Left hindlimb (tissue), 1 donor: Measurements from ENCODE around the gene C22orf42.

Experiments used
- DNase-seq: peaks from one replicate; pipeline ENCODE4 v3.0.0-alpha.2; 2018

C22orf42 gene

DNA sequence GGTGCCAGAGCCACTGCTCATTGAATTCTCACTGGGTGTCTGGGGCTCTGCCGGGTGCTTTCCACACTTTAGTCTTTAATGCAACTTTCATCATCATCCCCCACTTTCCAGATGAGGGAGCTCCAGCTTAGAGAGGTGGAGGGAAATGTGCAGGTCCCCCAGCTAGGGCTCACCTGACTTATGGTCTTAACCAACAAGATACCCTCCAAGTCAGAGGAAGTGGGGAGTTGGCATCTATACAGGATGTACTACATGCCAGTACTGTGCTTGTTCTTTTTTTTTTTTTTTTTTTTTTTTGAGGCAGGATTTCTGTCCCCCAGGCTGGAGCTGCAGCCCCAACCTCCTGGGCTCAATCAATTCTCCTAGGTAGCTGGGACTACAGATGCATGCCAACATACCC lies 26.3 kb downstream of the C22orf42 start:
- DNase-seq: no peak

DNA sequence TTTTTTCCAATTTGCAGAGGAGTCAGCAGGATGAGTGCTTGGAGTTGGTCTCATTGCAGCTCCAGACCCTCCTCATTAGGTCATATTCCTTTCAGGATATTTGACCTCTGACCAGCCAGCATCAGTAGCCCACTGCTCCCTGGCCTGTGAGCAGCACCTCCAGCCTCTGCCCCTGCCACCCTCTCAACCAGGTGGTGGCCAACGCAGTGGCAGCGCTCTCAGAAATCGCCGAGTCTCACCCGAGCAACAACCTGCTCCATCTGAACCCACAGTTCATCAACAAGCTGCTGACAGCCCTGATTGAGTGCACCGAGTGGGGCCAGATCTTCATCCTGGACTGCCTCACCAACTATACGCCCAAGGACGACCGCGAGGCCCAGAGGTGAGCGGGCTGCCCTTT lies 27.0 kb downstream of the C22orf42 start:
- DNase-seq: no peak

DNA sequence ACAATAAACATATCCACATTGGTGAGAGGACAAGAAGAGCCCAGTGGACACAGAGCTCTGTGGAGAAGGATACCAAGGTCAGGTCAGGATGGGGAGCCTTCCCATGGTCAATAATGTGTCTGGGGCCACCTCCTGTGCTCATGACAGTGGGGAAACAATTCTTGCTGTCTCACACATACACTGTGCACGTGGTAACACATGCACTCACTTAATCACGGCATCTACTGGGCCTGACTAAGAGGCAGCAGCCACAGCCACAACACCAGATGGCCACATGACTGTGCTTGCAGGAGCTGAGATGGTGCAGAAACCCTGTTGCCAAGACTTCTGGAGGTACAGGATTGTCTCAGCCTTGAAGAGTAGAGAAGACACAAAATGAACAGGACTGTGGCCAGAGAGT lies 28.6 kb downstream of the C22orf42 start:
- no peak for DNase-seq

DNA sequence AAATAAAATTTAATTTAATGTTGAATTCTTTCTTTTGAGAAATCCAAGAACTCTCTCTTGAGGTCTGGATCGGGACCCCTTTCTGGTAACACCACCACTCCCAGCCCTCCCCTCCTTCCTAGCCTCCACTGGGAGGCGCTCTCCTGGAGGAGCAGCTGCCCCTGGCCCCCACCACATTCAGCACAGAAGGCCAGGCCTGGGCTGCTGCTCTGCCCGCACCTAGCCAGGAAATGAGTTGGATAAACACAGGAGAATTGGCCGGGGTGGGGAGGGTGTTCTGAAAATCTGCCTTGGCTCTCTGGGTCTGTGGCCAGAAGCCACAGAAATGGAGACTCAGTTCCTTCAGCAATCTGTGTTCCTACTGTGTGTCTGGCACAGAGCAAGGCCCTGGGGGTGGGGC lies 31.2 kb downstream of the C22orf42 start:
- DNase-seq: no peak

DNA sequence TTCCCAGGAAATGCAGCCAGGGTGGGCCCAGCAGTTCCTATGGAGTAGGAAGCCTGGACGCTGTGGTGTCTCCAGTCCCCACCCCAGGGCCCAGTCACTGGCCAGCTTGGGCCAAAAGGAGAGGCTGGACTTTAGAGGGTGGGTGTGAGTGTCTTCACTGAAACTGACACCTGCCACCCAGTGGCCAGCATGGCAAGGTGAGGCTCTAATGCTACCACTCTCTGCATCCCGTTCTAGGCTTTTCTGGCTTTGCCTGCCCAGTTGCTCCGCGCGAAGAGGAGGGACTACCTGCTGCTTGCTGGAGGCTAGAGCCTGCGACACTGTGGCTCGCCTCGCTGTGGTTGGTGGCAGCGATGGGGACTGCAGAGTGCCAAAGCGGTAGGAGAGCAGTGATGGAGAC lies 35.4 kb downstream of the C22orf42 start:
- no peak for DNase-seq

DNA sequence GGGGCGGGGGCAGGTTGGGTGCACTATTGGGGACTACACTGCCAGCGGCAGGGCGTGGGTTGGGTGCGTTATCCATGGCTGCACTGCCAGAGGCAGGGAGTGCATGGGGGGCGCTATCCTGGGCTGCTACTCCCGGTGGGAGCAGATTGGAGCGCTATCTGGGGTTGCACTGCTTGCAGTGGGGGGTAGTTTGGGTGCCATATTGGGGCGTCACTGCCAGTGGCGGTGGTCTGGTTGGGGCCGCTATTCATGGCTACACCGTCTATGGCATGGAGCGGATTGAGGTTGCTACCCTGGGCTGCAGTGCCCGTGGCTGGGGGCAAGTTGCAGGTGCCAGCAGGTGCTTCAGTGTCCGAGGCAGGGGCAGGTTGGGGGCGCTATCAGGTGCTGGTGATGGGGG lies 36.2 kb downstream of the C22orf42 start:
- DNase-seq: no peak

DNA sequence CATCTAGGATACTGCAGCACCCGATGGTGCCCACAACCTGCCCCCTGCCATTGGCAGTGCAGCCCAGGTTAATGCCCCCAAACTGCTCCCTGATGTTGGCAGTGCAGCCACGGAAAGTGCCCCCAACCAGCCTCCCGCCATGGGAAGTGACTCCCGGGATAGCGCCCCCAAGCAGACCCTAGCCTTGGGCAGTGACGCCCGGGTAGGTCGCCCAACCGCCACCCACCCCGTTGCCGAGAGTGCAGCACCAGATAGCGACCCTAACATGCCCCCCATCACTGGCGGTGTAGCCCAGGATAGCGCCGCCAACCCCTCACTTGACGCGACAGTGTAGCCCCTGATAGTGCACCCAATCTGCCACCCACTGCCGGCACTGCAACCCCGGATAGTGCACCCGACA lies 38.5 kb downstream of the C22orf42 start:
- no peak for DNase-seq

DNA sequence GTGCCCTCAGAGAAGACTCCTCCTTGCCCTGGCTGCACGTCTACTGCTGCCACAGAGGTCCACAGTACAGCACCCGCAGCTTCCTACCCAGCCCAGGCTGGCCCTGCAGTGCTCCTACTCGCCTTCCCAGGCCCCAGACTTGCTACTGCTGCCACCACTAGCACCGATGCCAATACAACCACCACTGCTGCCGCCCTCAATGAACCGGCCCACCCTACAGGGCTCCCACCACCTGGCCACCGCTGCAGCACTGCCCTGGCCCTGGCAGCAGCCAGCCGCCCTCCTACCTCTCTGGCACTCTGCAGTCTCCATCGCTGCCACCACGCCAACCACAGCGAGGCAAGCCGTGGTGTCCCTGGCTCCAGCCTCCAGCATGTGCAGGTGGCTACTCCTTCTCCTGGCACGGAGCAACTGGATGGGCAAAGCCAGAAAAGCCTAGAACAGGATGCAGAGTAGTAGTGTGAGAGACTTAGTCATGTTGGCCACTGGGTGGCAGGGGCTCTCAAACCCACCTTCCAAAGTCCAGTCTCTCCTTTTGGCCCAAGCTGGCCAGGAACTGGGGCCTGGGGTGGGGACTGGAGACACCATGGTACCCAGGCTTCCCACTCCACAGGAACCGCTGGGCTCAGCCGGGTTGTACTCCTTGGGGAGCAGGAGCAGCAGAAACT lies 39.4 kb downstream of the C22orf42 start:
- no peak for DNase-seq

DNA sequence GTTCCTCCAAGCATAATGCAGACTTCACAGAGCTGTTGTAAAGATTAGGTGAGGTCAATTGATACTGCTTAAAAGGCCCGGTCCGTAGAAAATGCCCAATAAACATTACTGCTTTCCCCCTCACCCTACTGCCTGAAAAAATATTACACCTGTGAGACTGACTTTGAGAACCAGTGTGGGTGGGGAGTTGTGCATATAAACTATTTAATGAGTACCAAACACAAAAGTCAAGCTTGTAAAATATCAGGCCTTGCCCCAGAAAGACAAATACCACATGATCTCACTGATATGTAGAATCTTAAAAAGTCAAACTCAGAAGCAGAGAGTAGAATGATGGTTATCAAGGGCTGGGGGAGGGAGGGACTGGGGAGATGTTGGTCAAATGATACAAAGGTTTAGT lies 46.7 kb downstream of the C22orf42 start:
- no peak for DNase-seq

DNA sequence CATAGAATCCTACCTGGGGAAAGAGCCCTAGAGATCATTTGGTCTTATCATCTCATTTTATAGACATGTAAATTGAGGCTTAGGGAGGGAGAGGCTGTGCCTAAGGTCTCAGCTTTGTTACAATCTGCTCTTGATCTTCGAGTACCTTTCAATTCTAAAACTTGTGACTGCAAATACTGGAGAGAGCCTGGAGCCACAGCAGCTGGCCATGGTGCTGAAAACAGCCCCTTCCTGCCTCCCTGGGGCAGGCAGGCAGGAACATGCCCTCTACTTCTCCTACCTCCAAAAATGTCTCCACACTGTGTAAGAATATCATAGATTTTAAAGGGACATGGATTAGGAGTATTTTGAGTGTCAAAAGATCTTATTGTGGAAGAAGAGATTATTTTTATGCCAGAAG lies 52.2 kb downstream of the C22orf42 start:
- DNase-seq: no peak

DNA sequence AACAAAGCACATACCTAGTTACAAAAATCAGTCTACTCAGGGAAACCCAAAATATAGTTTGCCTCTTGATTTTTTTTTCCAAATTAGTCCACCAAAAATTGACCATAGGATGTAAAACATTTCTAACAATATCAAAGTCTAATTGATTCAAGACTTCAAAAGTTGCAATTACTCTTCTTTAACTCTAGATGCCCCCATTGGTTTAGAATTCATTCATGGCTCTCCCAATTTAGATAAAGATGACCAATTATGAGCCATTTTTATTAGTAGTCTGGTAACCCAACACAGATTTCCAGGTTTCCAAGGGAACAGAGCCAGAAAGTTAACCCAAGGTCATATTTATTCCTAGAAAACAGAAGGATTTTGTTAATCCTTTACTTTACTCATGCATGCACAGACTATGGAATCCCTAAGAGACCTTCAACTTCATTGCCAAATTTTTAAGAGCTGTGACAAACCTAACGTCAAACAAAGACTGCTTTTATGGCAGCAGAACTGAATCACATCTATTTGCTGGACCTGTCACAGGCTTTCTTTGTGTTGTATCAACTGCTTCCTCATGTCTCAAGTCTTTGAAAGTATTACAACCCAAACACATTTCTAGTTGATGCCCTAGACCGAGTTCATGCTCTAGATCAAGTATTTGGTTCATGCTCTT lies 55.3 kb downstream of the C22orf42 start:
- DNase-seq: no peak

DNA sequence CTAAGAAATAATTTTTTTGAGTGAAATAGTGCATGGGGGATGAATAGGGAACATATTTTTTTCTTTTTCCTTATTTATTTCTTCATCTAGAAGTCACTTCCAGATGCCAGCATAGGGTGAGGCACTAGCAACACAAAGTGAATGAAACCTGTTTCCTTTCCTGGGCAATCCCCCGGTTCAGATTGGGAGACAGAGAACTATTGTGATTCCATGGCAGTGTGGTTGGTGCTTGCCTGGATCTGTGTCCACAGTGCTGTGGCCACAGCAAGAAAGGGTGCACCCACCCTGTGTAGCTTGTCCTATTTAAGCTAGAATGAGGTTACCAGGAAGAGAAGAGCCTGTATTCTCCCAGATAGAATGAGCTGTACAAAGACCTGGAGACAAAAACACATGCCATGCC lies 58.4 kb downstream of the C22orf42 start:
- DNase-seq: no peak
